Thyroid gland (tissue), 4 donors: ENCODE results near the gene SMNDC1. TPM values are rescaled to one million over a fixed set of nuclear protein-coding genes. Genes with fewer than 3 reads are reported as not detected.

Experiments used
- DNase-seq, 2 donors: peaks; one replicate each; pipeline ENCODE4 v3.0.0-alpha.2; 2019
- H3K27ac ChIP-seq, 3 donors: fragments of 200-600 bp; sonication (generic); 1 replicate in 2 of 3; 2 replicates in 1 of 3; pipeline ENCODE4 v1.5.1; 2016 to 2019; ENCODE audit warnings: mild to moderate bottlenecking in 1 of 3, moderate library complexity in 1 of 3
- H3K27me3 ChIP-seq: fragments of 200-600 bp; sonication (generic); one replicate; pipeline ENCODE4 v1.5.1; 2019
- H3K36me3 ChIP-seq, 2 donors: fragments of 200-600 bp; sonication (generic); one replicate each; pipeline ENCODE4 v1.5.1; 2016 to 2019
- H3K4me1 ChIP-seq, 2 donors: fragments of 200-600 bp; sonication (generic); one replicate each; pipeline ENCODE4 v1.5.1; 2017 to 2019
- H3K4me3 ChIP-seq, 3 donors: fragments of 200-600 bp; sonication (generic); replicated peaks in 1 of 3; 1 replicate in 2 of 3; 2 replicates in 1 of 3; pipeline ENCODE4 v1.5.1; 2016; ENCODE audit warnings: mild to moderate bottlenecking in 1 of 3
- H3K9me3 ChIP-seq: fragments of 200-600 bp; sonication (generic); one replicate; pipeline ENCODE4 v1.5.1; 2017
- CTCF ChIP-seq, 6 experiments: fragments of 200-600 bp in 3 of 6; fragments of 450-650 bp in 3 of 6; sonication (generic) in 3 of 6; IDR thresholded peaks; one replicate each; pipeline ENCODE4 v1.5.1; 2016 to 2019; ENCODE audit warnings: antibody characterized with exemption in 6 of 6, mild to moderate bottlenecking in 2 of 6, inconsistent platforms in 1 of 6, moderate library complexity in 1 of 6
- POLR2A ChIP-seq, 2 donors: fragments of 450-650 bp; IDR thresholded peaks; one replicate each; pipeline ENCODE4 v1.6.1; 2017; ENCODE audit warnings: antibody characterized with exemption in 2 of 2, mild to moderate bottlenecking in 2 of 2, moderate library complexity in 1 of 2
- WGBS, 2 donors: methylation state at CpG; one replicate each; pipeline ENCODE4 v1.1.5; 2017; 5-methylcytosine and 5-hydroxymethylcytosine counted together
- intact Hi-C: fragments of 100-400 bp; cut with DNase I; formaldehyde crosslinking; loops from one replicate; pipeline ENCODE4 v1.15.1; 2023
- total RNA-seq, 4 donors: library from RNA; depleted of rRNA; stranded (reverse); fragments of >200 nt; gene quantifications; one replicate each; pipeline ENCODE4 v1.2.3, GENCODE V29; 2016

Gene SMNDC1
- total RNA-seq, 4 donors from 2014 or later, result 12.3 to 16.3 (median 13.5) TPM

- H3K4me1 ChIP-seq, result peaks cover 0 to 12% of the 10 kb centered on the region in 2 donors
- 89 to 96% methylated on average over 2 of the region's 2 CpGs for WGBS, 2 donors
- H3K4me3 ChIP-seq, result no peak overlapping the region
- intact Hi-C loops, result loop anchor here (5.0 kb wide), 1 partner anchor 196 kb away; no protein-coding TSS in a partner anchor
- no peaks in the 10 kb centered on the region for H3K36me3 ChIP-seq
- H3K27ac ChIP-seq, result no peak overlapping the region
- no peak for DNase-seq
- TF ChIP-seq CTCF (IDR thresholded peaks at IDR 0.05), result no peak
- no peak for TF ChIP-seq POLR2A (IDR thresholded peaks at IDR 0.05)
- H3K9me3 ChIP-seq, result no peaks in the 10 kb centered on the region
- H3K27me3 ChIP-seq, result no peaks in the 10 kb centered on the region
Measured at GRCh38 chr10:110350812-110351211, 46.1 kb upstream of the SMNDC1 start.

- intact Hi-C loops, result loop anchor here (5.0 kb wide), 1 partner anchor 197 kb away; no protein-coding TSS in a partner anchor
- Histone ChIP-seq H3K4me1 (peaks cover 0 to 10% of the 10 kb centered on the region in 2 donors), H3K9me3 (no peaks in the 10 kb centered on the region), H3K36me3 (no peaks in the 10 kb centered on the region), H3K27ac (no peak overlapping the region), H3K27me3 (no peaks in the 10 kb centered on the region), H3K4me3 (no peak overlapping the region)
- WGBS, 2 donors, result 84 to 85% methylated on average over 3 of the region's 3 CpGs
- no peak for DNase-seq
- no peak for TF ChIP-seq POLR2A (IDR thresholded peaks at IDR 0.05)
- TF ChIP-seq CTCF (IDR thresholded peaks at IDR 0.05), result no peak
Measured at GRCh38 chr10:110349831-110350230, 45.1 kb upstream of the SMNDC1 start.

- Histone ChIP-seq H3K36me3 (no peaks in the 10 kb centered on the region), H3K27me3 (no peaks in the 10 kb centered on the region), H3K9me3 (no peaks in the 10 kb centered on the region), H3K4me1 (peaks cover 0 to 7% of the 10 kb centered on the region in 2 donors), H3K27ac (no peak overlapping the region), H3K4me3 (no peak overlapping the region)
- intact Hi-C loops, result no loop called here
- 82 to 83% methylated on average over 5 of the region's 5 CpGs for WGBS, 2 donors
- no peak for TF ChIP-seq CTCF (IDR thresholded peaks at IDR 0.05)
- TF ChIP-seq POLR2A (IDR thresholded peaks at IDR 0.05), result no peak
- no peak for DNase-seq
Measured at GRCh38 chr10:110349386-110349785, 44.7 kb upstream of the SMNDC1 start.

GRCh38 chr10:110348336-110348735, 43.6 kb upstream of the SMNDC1 start:
- no peak overlapping the region for H3K4me3 ChIP-seq
- TF ChIP-seq CTCF (IDR thresholded peaks at IDR 0.05), result no peak
- no peak for TF ChIP-seq POLR2A (IDR thresholded peaks at IDR 0.05)
- H3K36me3 ChIP-seq, result no peaks in the 10 kb centered on the region
- no peak overlapping the region for H3K27ac ChIP-seq
- no peaks in the 10 kb centered on the region for H3K4me1 ChIP-seq
- H3K27me3 ChIP-seq, result no peaks in the 10 kb centered on the region
- intact Hi-C loops, result no loop called here
- H3K9me3 ChIP-seq, result no peaks in the 10 kb centered on the region
- DNase-seq, result no peak

GRCh38 chr10:110346914-110347313, 42.2 kb upstream of the SMNDC1 start:
- Histone ChIP-seq H3K9me3 (no peaks in the 10 kb centered on the region), H3K27ac (no peak overlapping the region), H3K36me3 (no peaks in the 10 kb centered on the region), H3K4me1 (no peaks in the 10 kb centered on the region), H3K27me3 (no peaks in the 10 kb centered on the region), H3K4me3 (no peak overlapping the region)
- no peak for DNase-seq
- WGBS, 2 donors, result 96 to 97% methylated on average over 4 of the region's 4 CpGs
- TF ChIP-seq POLR2A (IDR thresholded peaks at IDR 0.05) (no peak), CTCF (IDR thresholded peaks at IDR 0.05) (no peak)
- intact Hi-C loops, result no loop called here
